ENCODE data around the gene SGSM2. TPM values are rescaled to one million over a fixed set of nuclear protein-coding genes. Genes with fewer than 3 reads are reported as not detected.

The SGSM2 gene
- polyA plus RNA-seq, 1 donor from 2014 or later: 8.0 TPM

DNA sequence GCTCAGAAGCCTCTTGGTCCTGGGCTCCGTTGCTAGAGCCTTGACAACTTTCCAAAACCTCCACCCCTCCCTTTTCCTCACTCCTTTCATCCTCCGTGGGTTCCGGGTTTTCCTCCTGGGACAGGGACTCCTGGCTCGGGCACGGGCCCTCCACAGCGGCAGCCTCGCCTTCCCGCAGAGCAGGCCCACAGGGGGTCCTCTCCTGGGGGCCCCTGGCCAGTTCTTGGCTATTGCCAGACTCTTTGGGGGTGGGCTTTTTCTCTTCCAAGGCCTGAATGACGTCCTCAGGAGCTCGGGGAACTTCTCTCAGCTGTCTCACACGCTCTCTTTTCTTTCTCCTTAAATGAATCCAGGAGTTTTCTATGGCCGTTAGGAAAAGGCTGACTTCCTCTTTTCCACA lies 82.9 kb downstream of the SGSM2 start:
- Mint-ChIP-seq H3K36me3 (peaks cover 3% of the 10 kb centered on the region), H3K27ac (peak overlapping the region in 1 of 3 donors; percentile 39), H3K4me3 (peak overlapping the region in 1 of 4 donors; percentile 12), H3K27me3 (no peaks in the 10 kb centered on the region), H3K9me3 (no peaks in the 10 kb centered on the region), H3K4me1 (peaks cover 0 to 2% (median 0%) of the 10 kb centered on the region in 3 donors)

DNA sequence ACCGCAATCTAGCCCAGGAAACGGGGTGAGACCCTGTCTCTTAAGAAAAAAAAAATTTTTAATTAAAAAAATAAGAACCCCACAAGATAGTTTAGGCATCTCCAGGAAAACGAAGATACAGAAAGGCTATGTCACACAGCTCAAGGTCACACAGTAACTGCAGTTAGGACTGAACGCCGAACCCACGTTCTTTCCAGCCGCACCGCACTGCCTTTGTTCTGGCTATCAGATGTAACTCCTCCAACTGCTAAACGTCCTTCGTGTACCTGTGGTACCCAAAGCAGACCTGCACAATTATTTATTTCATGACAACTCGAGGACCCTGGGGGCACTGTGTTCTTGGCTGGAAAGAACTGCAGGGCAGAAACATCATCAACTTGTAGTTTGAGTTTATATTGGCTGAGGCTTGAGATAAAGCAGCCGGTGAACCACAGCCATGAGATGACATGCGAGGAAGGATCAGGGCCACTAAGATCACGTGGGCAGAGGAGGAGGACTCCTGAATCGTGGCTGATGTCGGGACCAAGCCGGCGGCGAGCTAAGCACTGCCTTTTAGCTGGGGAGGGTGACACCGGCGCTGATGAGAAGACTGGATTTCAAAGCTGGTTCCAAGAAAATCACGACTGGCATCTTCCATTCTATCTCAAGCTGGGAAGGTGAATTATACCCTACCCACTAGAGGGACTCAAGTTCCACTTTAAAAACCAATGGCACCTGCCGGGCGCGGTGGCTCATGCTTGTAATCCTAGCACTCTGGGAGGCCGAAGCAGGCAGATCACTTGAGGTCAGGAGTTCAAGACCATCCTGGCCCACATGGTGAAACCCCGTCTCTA lies 84.2 kb downstream of the SGSM2 start:
- peaks cover 4% of the 10 kb centered on the region for H3K36me3 Mint-ChIP-seq
- H3K4me3 Mint-ChIP-seq: no peak overlapping the region
- no peak overlapping the region for H3K27ac Mint-ChIP-seq
- H3K4me1 Mint-ChIP-seq: peaks cover 0 to 2% (median 0%) of the 10 kb centered on the region in 3 donors
- no peaks in the 10 kb centered on the region for H3K9me3 Mint-ChIP-seq
- no peaks in the 10 kb centered on the region for H3K27me3 Mint-ChIP-seq

DNA sequence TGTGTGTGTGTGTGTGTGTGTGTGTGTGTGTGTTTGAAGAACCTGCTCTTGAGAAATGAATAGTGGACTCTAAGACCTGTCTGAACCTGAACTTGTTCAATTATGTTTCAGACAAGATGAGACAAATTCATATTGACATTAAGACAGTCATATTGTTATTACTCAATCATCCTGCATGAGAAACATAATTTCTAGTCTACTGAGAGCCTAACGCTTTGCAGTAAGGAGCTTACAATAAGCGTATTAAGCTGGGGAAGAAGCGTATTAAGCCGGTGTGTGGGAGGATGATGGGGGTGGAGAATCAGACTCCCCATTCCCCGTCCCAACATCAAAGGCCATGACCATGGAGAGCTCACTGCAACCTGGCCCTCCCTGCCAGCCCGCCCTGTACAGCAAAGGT lies 86.0 kb downstream of the SGSM2 start:
- Mint-ChIP-seq H3K27me3 (no peaks in the 10 kb centered on the region), H3K27ac (peak overlapping the region in 1 of 3 donors; percentile 28), H3K9me3 (no peaks in the 10 kb centered on the region), H3K4me1 (peaks cover 0 to 2% (median 0%) of the 10 kb centered on the region in 3 donors), H3K4me3 (no peak overlapping the region), H3K36me3 (peaks cover 4% of the 10 kb centered on the region)

DNA sequence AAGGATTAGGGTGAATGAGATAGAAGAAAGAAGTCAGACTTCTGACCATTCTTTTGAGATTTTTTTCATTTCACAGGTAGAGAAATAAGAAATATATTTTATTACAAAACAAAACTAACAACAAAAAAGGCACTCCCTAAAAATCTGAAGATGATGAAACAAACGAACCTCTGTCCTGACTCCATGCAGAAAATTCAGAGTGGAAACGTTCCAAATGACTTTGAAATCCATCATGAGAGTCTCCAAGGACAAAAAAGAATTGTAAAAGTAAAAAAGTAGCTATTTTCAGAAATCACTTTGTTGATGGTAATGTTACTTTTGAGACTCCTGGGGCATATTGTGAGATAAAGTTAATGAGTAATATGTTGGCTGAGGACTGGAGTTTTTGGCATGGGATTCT lies 89.9 kb downstream of the SGSM2 start:
- peaks cover 1% of the 10 kb centered on the region for H3K36me3 Mint-ChIP-seq
- H3K4me3 Mint-ChIP-seq: no peak overlapping the region
- H3K9me3 Mint-ChIP-seq: no peaks in the 10 kb centered on the region
- peak overlapping the region in 1 of 3 donors; percentile 13 for H3K27ac Mint-ChIP-seq
- no peaks in the 10 kb centered on the region for H3K27me3 Mint-ChIP-seq
- H3K4me1 Mint-ChIP-seq: no peaks in the 10 kb centered on the region

DNA sequence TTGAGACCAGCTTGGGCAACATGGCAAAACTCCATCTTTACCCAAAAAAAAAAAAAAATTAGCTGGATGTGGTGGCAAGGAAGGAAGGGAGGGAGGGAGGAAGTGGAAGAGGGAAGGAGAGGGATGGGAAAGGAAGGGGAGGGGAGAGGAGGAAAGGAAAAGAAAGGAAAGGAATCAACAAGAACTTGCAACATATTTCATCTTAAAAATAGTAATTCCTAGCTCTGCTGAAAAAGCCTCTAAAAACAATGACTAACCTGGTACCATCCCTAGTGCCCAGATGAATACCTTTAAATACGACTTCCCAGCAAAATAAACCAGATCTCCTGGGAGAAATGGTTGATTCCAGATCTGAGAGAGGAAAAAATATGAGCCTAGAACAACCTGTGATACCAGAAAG lies 90.6 kb downstream of the SGSM2 start:
- no peaks in the 10 kb centered on the region for H3K27me3 Mint-ChIP-seq
- H3K36me3 Mint-ChIP-seq: peaks cover 1% of the 10 kb centered on the region
- H3K4me1 Mint-ChIP-seq: no peaks in the 10 kb centered on the region
- H3K9me3 Mint-ChIP-seq: no peaks in the 10 kb centered on the region
- H3K4me3 Mint-ChIP-seq: no peak overlapping the region
- H3K27ac Mint-ChIP-seq: no peak overlapping the region

Other genes starting within 250 kb of the SGSM2 start
- 5.9 TPM for gene SMG6, start 33.7 kb upstream of the SGSM2 start, polyA plus RNA-seq
- 3.4 TPM for gene SRR, start 33.6 kb upstream of the SGSM2 start, polyA plus RNA-seq
- 19.9 TPM for gene TSR1, start 1.0 kb upstream of the SGSM2 start, polyA plus RNA-seq
- gene MNT, start 63.6 kb downstream of the SGSM2 start, polyA plus RNA-seq: 1.6 TPM
- 29.6 TPM for gene METTL16, start 174.4 kb downstream of the SGSM2 start, polyA plus RNA-seq

Data from IgD-negative memory B cell (primary cell).